Sciatic nerve (tissue), 2 donors: Measurements from ENCODE around the gene TLK1. TPM values are rescaled to one million over a fixed set of nuclear protein-coding genes. Genes with fewer than 3 reads are reported as not detected.

Experiments
- ATAC-seq: fragments of 200-7000 bp; cut with Tn5 transposase; one replicate; pipeline ENCODE4 v1.9.1; 2020; ENCODE audit warnings: mild to moderate bottlenecking, moderate library complexity
- DNase-seq: peaks from one replicate; pipeline ENCODE4 v3.0.0-alpha.2; 2020; ENCODE audit warnings: low spot score
- intact Hi-C: fragments of 100-400 bp; cut with DNase I; formaldehyde crosslinking; loops from one replicate; pipeline ENCODE4 v1.14.2; 2022
- total RNA-seq: library from RNA; stranded (reverse); fragmentation: NEBNext Ultra II Directional; extraction: Animal tissue kit (Norgen Biotek cat#: 25700); gene quantifications from one replicate; pipeline ENCODE4 v1.2.1, GENCODE V29; 2021
- donor health status: DM: no; HTN: no; CAD: no.
- donor health status: DM: no; HTN: no; CAD: no.

The TLK1 gene
- total RNA-seq, 1 donor from 2014 or later, result 56.8 TPM

DNA sequence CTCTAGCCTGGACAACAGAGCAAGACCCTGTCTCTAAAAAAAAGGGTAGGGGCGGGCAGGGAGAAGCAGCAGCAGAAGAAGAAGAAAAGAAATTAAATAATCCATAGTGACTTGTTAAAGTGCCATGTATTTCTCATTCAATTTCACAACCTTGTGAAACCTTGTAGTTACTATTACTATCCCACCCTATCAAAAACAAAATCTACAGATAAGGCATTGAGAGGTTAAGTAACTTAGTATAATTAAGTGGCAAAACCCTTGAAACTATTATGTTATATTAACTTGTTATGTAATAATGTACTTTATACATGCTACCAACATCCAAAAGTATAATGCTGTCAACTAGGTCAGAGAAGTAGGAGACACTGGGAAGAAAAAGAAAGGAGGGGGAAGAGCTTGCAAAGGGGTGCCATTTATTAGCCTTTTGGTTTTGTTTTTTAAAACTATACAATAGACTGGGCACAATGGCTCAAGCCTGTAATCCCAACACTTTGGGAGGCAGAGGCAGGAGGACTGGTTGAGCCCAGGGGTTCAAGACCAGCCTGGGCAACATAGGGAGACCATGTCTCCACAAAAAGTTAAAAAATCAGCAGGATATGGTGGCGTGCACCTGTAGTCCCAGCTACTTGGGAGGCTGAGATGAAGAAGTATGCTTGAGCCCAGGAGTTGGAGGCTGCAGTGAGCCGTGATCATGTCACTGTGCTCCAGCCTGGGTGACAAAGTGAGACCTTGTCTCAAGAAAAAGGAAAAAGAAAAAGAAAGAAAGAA is 11.3 kb downstream of the TLK1 start:
- DNase-seq, result no peak
- ATAC-seq, result no peak
- intact Hi-C loops, result no loop called here

DNA sequence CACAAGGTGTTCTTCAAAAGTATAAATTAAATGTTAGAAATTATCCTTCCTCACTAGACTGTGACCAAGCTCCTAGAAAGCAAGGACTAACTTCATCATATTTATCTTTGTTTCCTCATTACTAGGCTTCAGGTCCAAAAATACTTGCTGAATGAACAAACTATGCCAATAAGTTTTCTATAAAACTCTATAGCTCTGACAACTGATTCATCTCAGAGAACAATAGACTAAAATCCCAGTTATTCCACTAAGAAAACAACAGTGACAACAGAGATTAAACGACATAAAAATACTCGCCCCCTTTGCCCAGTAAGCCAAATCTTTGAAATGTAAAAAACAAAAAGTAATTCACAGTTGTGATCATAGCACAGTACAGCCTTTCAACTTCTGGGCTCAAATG is 13.6 kb downstream of the TLK1 start:
- ATAC-seq, result no peak
- intact Hi-C loops, result no loop called here
- DNase-seq, result no peak

DNA sequence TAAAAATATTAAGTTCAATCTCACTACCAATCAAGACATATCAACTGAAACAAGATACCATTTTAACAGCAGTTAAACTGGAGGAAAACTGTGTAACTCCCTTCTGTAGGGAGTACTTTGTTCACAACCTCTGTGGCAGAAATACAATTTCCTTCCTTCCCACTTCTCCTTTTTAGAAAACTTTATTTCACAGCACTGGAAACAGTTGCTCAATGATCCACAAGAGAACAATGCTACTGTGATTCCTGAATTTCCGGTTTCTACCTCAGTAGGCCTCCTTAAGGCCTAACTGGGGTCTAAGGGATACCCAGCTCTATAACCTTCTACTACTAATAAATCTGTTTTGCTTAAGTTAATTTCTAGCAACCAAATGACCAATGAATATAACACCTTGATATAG is 14.1 kb downstream of the TLK1 start:
- intact Hi-C loops, result no loop called here
- ATAC-seq (no peak), DNase-seq (no peak)

DNA sequence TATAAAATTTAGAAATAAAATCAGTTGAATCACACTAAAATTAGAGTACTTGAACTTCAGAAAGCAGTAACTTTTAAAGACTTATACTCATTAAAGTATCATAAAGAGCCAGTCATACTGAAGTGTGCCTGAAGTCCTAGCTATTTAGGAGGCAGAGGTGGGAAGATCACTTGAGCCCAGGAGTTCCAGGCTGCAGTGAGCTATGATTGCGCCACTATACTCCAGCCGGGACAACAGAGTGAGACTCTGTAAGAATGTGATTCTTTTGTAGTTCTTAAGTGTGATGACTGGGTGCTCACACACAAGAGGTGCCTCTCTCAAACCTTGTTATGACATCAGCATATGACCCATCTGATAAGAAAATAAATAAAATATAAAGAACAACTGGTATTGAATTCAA is 14.6 kb downstream of the TLK1 start:
- DNase-seq, result no peak
- ATAC-seq, result no peak

DNA sequence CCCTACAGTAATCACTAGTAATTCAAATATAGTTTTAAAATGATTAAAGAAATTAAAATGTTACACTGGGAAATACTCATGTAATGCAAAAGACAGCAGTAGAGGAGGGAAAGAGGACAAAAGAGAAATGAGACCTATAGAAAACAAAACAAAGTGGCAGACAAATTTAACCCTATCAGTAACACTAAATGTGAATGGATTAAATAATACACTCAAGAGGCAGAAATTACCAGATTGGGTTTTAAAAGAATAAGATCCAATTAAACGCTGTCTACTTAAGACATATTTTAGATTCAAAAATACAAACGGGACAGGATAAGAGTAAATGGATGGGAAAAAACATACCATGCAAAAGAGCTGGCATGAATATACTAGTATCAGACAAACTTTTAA is 17.0 kb downstream of the TLK1 start:
- DNase-seq (no peak), ATAC-seq (no peak)
- intact Hi-C loops, result no loop called here

More for the DNA sequence above, 14.6 kb downstream of the TLK1 start:
- intact Hi-C loops, result no loop called here

DNA sequence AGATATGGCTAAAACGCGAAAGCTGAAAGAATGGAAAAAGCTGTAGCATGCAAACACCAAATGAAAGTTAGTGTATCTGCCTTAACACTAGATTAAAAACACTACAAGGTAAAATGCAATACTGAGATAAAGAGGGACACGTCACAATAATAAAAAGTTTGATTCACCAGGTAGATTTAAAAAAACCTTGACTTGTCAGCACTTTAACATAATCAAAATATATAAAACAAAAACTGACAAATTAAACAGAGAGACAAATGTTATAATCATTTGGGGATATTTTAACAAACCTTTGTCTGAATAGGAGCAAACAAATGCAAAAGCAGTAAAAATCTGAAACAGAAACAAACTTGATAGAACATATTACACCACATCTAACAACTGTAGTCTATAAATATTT is 18.3 kb downstream of the TLK1 start:
- intact Hi-C loops, result no loop called here
- DNase-seq (no peak), ATAC-seq (no peak)

DNA sequence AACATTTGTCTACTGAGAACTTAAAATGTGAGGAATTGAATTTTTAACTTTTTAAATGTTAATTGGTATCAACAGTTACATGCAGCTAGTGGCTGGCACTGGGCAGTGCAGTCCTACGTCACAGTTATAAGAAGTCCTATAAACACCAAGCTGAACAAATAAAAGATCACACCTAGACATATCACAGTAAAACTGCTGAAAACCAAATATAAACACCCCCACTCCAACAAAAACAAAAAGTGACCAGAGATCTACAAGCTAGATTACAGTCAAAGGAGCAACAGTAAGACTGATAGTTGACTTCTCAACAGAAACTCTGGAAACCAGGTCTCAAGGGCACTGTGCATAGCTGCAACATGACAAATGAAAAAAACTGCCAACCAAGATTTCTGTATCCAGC is 19.4 kb downstream of the TLK1 start:
- ATAC-seq (no peak), DNase-seq (no peak)
- intact Hi-C loops, result no loop called here

DNA sequence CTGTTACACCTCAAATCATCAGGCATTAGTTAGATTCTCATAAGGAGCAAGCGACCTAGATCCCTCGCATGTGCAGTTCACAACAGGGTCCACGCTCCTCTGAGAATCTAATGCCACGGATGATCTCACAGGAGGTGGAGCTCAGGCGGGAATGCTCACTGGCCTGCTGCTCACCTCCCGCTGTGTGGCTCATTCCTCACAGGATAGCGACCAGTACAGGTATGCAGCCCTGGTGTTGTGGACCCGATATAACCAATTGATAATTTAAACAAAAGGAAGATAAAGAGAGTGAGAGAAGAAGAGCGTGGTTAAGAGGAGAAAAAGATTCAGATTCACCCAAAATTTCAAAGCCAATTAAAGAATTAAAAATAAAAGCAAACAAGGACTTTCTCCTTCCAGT is 20.8 kb downstream of the TLK1 start:
- ATAC-seq (no peak), DNase-seq (no peak)
- intact Hi-C loops, result no loop called here

DNA sequence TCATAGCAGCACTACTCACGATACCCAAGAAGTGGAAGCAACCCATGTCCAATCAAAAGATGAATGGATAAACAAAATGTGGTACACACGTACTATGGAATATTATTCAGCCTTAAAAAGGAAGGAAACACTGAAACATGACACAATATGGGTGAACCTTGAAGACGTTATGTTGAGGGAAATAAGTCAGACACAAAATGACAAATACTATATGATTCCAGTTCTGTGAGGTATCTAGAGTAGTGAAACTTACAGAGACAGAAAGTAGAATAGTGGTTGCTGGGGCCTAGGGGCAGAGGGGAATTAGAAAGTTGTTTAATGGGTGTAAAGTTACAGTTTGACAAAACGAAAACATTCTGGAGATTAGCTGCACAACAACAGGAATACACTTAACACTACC is 24.7 kb downstream of the TLK1 start:
- intact Hi-C loops, result no loop called here
- ATAC-seq, result no peak
- DNase-seq, result no peak

DNA sequence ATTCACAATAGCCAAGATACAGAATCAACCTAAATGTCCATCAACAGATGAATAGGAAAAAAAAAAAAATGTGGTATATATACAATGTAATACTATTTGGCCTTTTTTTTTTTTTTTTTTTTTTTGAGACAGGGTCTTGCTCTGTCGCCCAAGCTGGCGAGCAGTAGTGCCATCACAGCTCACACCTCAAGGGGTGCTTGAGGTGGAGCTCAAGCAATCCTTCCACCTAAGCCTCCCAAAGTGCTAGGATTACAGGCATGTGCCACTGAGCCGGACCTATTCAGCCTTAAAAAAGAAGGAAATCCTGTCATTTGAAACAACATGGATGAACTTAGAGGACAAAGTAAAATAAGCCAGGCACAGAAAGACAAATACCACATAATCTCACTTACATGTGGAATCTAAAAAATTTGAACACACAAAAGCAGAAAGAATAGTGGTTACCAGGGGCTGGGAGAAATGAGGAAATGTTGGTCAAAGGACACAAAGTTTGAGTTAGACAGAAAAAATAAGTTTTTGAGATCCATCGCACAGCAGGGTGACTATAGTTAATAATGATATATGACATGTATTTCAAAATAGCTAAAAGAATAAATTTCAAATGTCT is 26.0 kb downstream of the TLK1 start:
- no peak for DNase-seq
- ATAC-seq, result no peak
- intact Hi-C loops, result no loop called here

DNA sequence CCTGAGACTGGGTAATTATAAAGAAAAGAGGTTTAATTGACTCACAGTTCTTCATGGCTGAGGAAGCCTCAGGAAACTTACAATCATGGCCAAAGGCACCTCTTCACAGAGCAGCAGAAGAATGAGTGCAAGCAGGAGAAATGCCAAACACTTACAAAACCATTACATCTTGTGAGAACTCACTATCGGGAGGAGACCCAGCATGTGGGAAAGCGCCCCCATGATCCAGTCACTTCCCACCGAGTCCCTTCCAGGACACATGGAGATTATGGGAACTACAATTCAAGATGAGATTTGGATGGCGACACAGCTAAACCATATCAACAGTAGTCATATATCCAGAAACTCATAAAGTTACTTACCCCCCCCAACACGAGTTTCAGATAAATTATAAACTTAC is 28.6 kb downstream of the TLK1 start:
- DNase-seq, result no peak
- ATAC-seq, result no peak
- intact Hi-C loops, result no loop called here

DNA sequence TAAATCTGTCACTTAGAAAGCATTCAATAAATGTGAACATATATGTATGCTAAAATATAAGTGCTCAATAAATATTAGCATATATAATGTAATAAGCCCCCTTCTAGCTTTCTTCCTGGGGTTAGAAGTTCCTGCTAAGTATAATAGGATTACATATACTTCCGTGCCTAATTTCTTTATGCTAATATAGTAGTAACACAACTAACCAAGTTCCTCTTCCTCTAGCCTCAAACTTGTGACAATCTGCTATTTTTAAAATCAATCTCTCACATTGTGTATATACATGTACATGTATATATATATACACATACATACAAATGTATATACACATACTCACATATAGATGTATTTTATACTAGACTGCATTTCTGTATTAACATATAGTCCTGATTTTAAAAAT is 32.2 kb downstream of the TLK1 start:
- ATAC-seq, result no peak
- intact Hi-C loops, result no loop called here

DNA sequence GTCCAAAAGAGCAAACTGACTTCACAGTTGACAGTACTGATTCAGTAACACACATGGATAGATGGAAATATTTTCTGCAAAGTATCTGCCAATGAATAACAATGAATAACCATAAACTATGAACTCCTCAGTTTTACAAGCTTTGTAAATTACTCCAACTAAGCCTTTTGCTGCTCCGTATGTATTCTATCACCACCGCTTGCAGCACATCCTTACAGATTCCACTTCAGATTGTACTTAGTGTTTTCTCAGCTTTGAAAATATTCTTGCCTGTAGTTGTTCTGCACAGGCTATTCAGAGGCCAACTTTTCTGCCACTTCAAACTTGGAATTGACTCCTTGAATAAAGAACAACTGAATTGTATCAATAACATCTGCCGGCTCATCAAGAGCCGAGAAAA is 36.2 kb downstream of the TLK1 start:
- DNase-seq (no peak), ATAC-seq (no peak)
- intact Hi-C loops, result no loop called here

More for the DNA sequence above, 32.2 kb downstream of the TLK1 start:
- DNase-seq, result no peak

DNA sequence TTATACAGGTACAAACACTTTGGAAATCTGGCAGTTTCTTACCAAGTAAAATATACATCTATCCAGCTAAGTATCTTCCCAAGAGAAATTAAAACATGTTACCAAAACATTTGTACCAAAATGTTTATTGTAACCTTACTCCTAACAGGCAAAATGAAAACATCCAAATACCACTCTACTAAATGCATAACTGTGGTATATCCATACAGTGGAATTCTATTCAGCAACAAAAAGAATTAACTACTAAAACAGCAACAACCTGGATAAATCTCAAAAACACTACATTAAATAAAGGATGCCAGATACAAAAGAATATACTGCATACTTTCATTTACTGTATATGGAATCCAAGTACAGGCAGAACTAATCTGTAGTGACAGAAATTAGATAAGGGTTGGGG is 51.1 kb downstream of the TLK1 start:
- intact Hi-C loops, result no loop called here
- no peak for DNase-seq
- no peak for ATAC-seq

DNA sequence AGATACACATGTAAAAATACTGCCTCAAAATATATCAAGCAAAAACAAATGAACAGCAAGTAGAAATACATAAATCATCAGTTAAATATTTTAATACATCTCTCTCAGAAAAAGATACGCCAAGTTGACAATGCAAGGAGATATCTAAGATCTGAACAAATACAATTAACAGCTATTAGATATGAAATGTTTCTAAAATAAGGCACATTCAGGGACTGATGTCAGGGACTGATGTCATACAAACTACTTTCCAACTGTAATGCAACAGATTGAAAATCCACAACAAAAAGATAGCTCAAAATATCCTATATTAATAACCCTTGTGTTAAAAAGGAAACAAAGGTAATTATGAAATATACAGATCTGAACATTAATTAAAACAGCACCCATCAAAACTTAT is 51.7 kb downstream of the TLK1 start:
- intact Hi-C loops, result no loop called here
- ATAC-seq, result no peak

DNA sequence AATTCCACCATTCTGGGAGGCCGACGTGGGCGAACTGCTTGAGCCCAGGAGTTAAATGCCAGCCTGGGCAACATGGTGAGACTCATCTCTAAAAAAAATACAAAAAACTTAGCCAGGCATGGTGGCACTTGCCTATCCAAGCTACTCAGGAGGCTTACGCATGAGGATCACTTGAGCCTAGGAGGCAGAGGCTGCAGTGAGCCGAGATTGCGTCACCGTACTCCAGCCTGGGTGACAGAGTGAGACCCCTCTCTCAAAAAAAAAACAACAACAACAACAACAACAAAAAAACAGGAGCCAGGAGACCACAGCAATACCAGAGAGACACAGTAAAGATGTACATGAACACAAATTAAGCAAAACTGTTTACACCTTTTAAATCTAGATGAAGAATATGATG is 52.9 kb downstream of the TLK1 start:
- ATAC-seq, result no peak
- intact Hi-C loops, result no loop called here
- no peak for DNase-seq

More for the DNA sequence above, 51.7 kb downstream of the TLK1 start:
- DNase-seq, result no peak

DNA sequence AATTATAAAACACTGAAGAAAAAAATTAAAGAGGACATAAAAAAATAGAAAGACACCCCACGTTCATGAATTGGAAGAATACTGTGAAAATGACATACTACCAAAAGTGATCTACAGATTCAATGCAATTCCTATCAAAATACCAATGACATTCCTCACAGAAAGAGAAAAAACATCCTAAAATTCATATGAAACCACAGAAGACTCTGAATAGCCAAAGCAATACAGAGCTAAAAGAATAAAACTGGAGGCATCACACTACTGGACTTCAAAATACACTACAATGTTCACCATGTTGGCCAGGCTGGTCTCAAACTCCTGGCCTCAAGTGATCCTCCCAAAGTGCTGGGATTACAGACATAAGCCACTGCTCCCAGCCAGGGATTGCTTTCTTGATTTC is 56.3 kb downstream of the TLK1 start:
- ATAC-seq (no peak), DNase-seq (no peak)
- intact Hi-C loops, result no loop called here

DNA sequence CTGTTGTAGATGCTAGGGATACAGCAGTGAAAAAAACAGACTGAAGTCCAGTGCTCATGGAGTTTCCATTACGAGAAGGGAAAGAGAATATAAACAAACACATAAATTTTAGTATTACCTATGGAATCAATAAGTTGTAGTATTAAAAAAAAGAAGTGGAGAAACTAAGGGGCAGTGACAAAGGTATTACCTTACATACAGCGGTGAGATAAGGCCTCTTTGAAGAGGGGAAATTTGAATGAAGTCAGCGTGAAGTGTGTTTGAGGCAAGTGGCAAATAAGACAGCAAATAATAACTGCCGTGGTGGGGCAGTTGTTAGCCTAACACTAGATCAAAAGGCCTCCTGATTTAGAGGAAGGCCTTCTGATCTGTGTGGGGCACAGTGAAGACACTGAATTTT is 57.9 kb downstream of the TLK1 start:
- intact Hi-C loops, result no loop called here
- ATAC-seq (no peak), DNase-seq (no peak)

DNA sequence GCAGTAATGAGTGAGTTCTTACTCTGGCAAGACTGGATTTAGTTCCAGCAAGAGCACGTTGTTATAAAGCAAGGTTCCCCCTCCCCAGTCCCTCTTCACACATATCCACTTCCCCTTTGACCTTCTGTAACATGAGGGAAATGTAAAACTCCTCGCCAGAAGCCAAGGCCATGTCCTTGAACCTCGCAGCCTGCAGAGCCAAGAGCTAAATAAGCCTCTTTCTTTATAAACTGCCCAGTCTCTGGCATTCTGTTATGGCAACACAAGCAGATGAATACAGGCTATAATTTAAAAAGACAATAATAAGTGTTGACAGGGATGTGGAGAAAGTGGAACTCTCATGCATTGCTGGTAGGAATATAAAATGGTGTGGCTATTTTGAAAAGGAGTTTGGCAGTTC is 60.3 kb downstream of the TLK1 start:
- intact Hi-C loops, result no loop called here
- ATAC-seq (no peak), DNase-seq (no peak)

DNA sequence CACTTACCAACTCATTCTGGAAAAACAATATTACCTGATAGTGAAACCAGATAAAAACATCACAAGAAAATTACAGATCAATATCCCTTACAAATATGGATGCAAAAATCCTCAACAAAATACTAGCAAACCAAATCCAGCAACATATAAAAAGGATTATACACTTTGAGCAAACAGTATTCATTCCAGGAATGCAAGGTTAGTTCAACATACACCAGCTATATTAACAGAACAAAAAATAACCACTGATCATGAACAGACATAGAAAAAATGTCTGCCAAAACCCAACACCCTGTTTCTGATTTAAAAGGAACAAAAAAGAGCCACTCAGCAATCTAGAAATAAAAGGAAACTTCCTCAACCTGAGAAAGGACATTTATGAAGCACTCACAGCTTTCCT is 62.1 kb downstream of the TLK1 start:
- intact Hi-C loops, result no loop called here
- no peak for ATAC-seq

DNA sequence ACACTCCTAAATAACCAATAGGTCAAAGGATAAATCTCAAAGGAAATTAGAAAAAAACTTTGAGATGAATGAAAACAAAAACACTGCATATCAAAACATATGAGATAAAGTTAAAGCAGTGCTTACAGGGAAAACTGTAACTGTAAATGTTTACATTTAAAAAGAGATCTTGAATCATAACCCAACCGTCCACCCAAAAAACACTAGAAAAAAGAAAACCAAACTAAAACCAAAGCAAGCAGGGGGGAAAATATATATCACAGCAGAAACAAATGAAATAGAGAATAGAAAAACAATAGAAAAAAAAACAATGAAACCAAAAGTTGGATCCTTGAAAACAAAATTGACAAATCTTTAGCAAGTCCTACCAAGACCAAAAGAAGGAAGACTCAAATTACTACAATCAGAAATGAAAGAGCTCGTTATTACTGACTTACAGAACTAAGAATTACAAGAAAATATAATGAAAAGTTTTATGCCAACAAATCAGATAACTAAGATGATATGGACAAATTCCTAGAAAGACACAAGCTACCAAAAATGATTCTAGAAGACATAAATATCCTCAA is 65.6 kb downstream of the TLK1 start:
- intact Hi-C loops, result no loop called here
- ATAC-seq (no peak), DNase-seq (no peak)

More for the DNA sequence above, 62.1 kb downstream of the TLK1 start:
- no peak for DNase-seq
